ENCODE results near the gene ATP11A. TPM values are rescaled to one million over a fixed set of nuclear protein-coding genes. Genes with fewer than 3 reads are reported as not detected.

ATP11A gene
- total RNA-seq, 2 donors from 2014 or later, result 10.9 to 89.3 TPM

GRCh38 chr13:112932971-112933370, 243.1 kb downstream of the ATP11A start:
- intact Hi-C loops (cut with DNase I), result no loop called here
- H3K27ac ChIP-seq, result no peak overlapping the region
- H3K9me3 ChIP-seq, result no peaks in the 10 kb centered on the region
- TF ChIP-seq CTCF (IDR thresholded peaks at IDR 0.05), result no peak
- WGBS, result 84% methylated on average over 9 of the region's 9 CpGs
- H3K36me3 ChIP-seq, result no peaks in the 10 kb centered on the region
- DNase-seq (ENCODE audit: low spot score), result no peak
- no peaks in the 10 kb centered on the region for H3K4me1 ChIP-seq (replicated peaks)
- no peaks in the 10 kb centered on the region for H3K27me3 ChIP-seq (replicated peaks; ENCODE audit: insufficient read depth)
- H3K4me3 ChIP-seq, result no peak overlapping the region

GRCh38 chr13:112933649-112934048, 243.8 kb downstream of the ATP11A start:
- Histone ChIP-seq H3K4me3 (no peak overlapping the region), H3K27me3 (replicated peaks; ENCODE audit: insufficient read depth) (no peaks in the 10 kb centered on the region), H3K4me1 (replicated peaks) (no peaks in the 10 kb centered on the region), H3K27ac (no peak overlapping the region), H3K9me3 (no peaks in the 10 kb centered on the region), H3K36me3 (no peaks in the 10 kb centered on the region)
- intact Hi-C loops (cut with DNase I), result no loop called here
- no peak for TF ChIP-seq POLR2A (IDR thresholded peaks at IDR 0.05)
- TF ChIP-seq CTCF (IDR thresholded peaks at IDR 0.05), result no peak
- TF ChIP-seq POLR2AphosphoS5 (IDR thresholded peaks at IDR 0.05), result no peak
- DNase-seq (ENCODE audit: low spot score), result no peak
- 89% methylated on average over 7 of the region's 7 CpGs for WGBS

GRCh38 chr13:112934078-112934477, 244.2 kb downstream of the ATP11A start:
- TF ChIP-seq CTCF (IDR thresholded peaks at IDR 0.05) (no peak), POLR2A (IDR thresholded peaks at IDR 0.05) (no peak), POLR2AphosphoS5 (IDR thresholded peaks at IDR 0.05) (no peak)
- H3K4me1 ChIP-seq (replicated peaks), result no peaks in the 10 kb centered on the region
- no peaks in the 10 kb centered on the region for H3K9me3 ChIP-seq
- no peaks in the 10 kb centered on the region for H3K27me3 ChIP-seq (replicated peaks; ENCODE audit: insufficient read depth)
- H3K4me3 ChIP-seq, result no peak overlapping the region
- DNase-seq (ENCODE audit: low spot score), result no peak
- H3K36me3 ChIP-seq, result no peaks in the 10 kb centered on the region
- no peak overlapping the region for H3K27ac ChIP-seq
- 75% methylated on average over 6 of the region's 6 CpGs for WGBS
- intact Hi-C loops (cut with DNase I), result no loop called here

Other genes starting within 250 kb of the ATP11A start
- 10 to 100 TPM; 19.7 to 37.5 TPM for gene TUBGCP3, start 101.9 kb upstream of the ATP11A start, total RNA-seq